A204.1 (cell line): ENCODE results near the gene BMERB1.
"Not testable (repeated sequence)": the region's sequence is repeated elsewhere in the genome, so short reads cannot be mapped to it uniquely, and the experiment has no call there.

Source experiments
- FAIRE-seq: peaks from 2 replicates; lab custom pipeline; 2012; peaks lifted over from hg19 to GRCh38; lab: Jason Lieb, UNC

The BMERB1 gene

DNA sequence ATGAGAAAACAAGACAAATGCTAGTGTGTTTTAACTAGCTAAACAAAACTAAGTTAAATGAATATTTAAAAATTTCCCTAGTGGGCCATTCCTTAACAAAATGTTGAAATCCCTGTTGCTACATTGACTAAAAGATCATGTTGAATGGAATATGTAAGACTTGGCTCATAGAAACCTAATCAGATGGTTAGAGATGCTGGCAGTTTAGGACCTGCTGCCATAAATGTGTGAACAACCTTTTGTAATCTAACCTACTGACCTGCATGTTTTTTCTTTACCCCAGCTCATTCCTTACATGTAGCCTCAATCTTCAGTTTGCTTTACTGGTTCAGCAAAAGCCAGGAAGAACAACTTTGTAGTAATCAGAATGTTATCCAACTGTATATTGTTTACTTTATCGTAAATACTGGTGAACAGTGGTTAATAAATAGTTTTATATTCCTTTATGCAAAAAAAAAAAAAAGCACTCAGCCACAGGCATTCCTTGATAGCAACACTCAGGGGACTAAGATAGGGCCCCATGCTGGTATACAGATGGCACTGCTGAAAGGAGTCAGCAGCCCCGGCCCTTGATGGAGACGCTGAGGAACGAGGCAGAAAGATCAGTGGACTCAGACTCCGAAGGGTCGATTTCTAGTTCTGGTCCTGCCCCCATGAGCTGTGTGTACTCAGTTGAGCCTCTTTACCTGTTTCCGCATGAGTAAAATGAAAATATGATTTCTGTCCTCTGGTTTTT, 130.4 kb downstream of the BMERB1 start:
- FAIRE-seq, result no peak

DNA sequence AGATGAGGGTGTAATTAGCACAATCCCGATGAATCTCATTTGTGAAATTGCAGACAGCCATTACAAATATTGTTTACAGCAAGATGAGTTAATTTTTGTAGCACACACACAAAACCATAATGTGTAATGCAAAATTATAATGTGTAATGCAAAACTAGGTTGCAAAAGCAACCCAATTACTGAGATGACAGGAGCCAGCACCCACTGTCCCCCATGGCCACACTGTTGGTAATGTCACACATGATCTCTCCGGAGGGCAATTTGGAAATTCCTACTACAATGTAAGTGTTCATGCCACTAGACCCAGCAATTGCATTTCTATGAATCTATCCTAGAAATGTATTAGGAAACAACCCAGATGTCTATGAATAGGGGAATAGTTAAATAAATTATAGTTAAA, 131.7 kb downstream of the BMERB1 start:
- FAIRE-seq, result no peak

DNA sequence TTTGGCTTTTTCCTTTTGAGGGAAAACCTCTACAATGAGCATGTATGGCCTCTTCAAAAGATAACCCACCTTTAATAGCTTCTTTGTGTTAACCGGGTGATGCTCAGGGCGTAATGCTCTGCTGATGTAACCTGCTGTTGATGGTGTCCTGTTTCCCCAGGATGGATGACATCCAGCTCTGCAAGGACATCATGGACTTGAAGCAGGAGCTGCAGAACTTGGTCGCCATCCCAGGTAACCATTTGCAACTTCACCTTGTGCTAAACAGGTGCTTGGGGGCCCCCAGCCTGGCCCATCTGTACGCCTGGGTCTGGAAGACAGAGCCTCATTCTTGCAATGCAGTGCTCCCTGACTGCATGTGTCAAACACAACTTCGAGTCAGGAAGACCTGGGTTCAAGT, 133.4 kb downstream of the BMERB1 start:
- FAIRE-seq, result no peak

DNA sequence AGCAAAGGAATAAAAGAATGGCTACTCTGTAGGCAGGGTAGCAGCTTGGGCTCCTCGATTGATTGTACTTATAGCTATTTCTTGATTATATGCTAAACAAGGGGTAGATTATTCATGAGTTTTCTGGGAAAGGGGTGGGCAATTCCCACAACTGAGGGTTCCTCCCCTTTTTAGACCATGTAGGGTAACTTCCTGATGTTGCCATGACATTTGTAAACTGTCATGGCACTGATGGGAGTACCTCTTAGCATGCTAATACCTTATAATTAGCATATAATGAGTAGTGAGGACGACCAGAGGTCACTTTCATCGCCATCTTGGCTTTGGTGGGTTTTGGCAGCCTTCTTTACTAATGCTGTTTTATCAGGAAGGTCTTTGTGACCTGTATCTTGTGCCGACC, 136.3 kb downstream of the BMERB1 start:
- FAIRE-seq, result not testable (repeated sequence)

DNA sequence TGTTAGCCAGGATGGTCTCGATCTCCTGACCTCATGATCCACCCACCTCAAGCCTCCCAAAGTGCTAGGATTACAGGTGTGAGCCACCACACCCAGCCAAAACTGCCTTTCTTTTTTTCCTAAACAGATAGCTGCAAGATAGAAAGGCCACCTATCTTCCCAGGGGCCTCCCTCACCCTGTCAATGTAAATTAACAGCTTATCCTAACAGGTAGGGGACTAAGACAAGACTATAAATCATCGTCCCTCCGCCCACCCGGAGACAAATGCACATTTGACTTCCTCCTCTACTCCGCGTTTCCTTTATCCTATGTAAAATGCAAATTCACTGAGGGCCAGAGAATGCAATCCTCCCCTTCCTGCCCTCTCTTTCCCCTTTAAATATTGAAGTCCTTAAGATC, 137.2 kb downstream of the BMERB1 start:
- FAIRE-seq, result no peak

DNA sequence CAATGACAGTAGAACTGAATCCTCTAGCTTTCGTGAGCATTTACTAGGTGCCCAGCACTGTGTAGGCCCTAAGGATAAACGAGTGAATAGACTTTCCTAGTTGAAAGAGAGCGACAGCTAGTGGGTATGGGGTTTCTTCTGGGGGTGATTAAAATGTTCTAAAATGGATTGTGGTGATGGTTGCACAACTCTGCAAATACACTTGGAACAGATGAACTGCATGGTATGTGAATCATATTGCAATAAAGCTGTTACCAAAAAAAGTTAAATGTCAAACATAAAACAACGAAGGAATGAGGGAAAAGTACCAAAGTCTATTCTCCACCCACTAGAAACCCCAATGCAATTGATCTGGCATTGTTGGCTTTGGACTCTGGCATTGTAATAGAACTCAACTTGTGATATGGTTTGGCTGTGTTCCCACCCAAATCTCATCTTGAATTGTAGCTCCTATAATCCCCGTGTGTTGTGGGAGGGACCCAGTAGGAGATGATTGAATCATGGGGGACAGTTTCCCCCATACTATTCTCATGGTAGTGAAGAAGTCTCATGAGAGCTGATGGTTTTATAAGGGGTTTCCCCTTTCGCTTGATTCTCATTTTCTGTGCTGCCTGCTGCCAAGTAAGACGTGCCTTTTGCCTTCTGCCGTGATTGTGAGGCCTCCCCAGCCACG, 138.1 kb downstream of the BMERB1 start:
- no peak for FAIRE-seq

DNA sequence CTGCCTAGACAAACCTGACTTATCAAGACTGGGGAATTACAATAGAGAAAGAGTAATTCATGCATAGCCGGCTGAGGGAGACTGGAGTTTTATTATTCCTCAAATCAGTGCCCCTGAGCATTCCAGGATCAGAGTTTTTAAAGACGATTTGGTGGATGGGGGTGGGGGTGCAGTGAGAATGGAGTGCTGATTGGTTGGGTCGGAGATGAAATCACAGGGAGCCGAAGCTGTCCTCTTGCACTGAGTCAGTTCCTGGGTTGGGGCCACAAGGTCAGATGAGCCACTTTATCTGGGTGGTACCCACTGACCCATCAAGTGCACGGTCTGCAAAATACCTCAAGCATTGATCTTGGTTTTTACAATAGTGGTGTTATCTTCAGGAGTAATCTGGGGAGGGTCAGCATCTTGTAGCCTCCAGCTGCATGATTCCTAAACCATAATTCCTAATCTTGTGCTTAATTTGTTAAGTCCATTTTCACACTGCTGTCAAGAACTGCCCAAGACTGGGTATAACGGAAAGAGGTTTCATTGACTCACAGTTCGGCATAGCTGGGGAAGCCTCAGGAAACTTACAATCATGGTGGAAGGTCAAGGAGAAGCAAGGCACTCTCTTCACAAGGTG, 139.0 kb downstream of the BMERB1 start:
- FAIRE-seq, result no peak

DNA sequence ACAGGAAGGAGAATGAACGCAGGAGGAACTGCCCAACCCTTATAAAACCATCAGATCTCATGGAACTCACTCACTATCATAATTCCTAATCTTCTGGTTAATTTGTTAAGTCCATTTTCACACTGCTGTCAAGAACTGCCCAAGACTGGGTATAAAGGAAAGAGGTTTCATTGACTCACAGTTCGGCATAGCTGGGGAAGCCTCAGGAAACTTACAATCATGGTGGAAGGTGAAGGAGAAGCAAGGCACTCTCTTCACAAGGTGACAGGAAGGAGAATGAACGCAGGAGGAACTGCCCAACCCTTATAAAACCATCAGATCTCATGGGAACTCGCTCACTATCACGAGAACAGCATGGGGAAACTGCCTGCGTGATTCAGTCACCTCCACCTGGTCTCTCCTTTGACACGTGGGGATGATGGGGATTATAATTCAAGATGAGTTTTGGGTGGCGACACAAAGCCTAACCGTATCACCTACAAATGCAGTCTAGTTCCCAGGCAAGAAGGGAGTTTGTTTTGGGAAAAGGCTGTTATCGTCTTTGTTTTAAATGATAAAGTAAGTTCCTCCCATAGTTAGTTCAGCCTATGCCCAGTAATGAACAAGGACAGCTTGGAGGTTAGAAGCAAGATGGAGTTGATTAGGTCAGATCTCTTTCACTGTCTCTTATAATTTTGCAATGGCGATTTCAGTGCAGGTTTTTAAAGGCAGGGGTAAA, 139.7 kb downstream of the BMERB1 start:
- not testable (repeated sequence) for FAIRE-seq

DNA sequence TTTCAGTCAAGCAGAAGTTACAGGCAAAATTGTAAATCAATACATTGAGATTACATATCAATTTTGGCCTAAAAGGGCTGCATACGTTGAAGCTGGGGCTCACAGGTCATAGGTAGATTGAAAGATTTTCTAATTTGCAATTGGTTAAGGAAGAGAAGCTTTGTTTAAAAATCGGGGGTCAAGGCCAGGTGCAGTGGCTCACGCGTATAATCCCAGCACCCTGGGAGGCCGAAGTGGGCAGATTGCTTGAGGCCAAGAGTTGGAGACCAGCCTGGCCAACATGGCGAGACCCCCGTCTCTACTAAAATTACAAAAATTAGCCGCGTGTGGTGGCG, 140.2 kb downstream of the BMERB1 start:
- FAIRE-seq, result no peak

DNA sequence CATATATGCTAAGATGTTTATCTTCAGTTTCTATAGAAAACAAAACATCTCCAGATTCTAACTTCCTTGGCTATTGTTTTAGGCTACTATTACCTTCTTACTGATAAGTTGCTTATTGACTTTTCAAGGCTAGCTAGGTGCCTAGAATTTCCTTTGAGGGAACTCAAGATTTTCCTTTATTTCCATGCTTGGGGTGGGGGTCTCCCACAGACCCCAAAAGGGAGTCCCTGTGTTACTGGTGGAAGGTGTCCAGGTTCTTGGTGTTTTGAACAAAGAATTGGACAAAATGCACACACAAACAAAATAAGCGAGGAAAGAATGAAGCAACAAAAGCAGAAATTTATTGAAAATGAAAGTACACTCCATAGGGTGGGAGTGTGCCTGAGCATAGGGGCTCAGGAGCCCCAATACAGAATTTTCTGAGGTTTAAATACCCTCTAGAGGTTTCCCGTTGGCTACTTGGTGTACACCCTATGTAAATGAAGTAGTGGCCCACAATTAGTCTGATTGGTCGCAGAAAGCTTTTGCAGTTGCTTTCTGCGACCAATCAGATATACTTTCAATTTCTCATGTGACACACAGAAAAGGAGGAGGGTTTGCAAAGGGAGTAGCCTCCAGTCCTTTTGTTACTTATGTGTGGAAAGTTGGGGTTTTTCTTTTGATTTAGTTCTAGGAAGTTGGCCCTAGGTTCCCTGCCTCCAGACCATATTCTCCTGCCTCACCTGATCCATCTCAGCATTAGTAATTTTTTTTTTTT, 141.1 kb downstream of the BMERB1 start:
- no peak for FAIRE-seq

DNA sequence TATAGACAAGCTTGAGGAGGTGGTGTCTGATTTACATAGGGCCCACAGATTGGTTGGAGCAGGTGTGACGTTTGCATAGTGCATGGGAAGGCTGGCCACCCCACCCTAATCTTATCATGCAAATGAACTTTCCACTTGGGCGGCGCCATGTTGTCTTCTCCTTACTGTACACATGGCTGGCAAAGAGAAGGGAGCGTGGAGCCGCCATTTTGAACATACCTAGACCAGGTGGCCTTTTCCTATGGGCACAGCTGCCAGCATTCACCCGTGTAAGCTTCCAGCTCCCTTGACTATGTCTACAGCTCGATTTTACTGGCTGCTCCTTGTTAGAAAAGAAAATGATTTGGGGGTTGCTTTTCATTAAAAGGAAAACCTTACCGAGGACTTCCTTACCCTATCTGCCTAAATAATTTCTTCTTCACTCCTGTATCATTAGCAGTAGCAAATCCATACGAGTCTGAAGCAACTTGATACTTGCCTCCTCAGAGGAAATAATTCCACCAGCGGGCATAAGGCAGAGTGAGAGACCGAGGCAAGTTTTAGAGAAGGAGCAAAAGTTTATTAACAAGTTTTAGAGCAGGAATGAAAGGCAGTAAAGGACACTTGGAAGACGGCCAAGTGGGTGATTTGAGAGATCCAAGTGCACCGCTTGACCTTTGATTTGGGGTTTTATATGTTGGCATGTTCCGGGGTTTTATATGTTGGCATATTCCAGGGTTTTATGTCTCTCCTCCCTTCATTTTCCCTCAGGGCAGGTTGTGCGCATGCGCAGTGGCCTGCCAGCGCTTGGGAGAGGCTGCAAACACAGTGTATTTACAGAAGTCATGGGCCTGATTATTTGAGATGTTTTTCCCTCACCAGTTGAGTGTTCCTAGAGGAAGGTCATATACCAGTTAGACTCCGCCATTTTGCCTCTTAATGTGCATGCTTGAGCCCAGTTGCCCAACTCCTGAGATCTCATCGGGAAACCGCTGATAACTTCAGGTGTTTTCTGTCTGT, 142.9 kb downstream of the BMERB1 start:
- no peak for FAIRE-seq

DNA sequence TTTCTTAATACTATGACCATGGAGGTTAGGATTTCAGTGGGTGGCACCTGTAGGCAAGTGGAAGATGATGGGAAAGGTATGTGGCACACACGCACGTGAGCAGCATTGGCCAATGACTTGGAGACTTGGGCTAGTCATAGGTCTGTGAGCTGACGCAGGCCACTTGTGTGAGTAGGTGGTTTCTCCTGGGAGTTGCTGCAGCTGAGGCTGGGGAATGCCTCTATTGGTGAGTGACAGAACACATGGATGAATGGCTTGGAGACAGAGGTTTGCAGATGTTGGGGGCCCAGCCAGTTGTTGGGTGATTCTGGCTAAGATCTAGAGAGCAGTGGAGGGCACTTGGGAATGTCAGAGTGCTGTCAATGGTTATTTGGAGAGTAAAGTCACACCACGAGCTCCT, 144.4 kb downstream of the BMERB1 start:
- FAIRE-seq, result no peak

DNA sequence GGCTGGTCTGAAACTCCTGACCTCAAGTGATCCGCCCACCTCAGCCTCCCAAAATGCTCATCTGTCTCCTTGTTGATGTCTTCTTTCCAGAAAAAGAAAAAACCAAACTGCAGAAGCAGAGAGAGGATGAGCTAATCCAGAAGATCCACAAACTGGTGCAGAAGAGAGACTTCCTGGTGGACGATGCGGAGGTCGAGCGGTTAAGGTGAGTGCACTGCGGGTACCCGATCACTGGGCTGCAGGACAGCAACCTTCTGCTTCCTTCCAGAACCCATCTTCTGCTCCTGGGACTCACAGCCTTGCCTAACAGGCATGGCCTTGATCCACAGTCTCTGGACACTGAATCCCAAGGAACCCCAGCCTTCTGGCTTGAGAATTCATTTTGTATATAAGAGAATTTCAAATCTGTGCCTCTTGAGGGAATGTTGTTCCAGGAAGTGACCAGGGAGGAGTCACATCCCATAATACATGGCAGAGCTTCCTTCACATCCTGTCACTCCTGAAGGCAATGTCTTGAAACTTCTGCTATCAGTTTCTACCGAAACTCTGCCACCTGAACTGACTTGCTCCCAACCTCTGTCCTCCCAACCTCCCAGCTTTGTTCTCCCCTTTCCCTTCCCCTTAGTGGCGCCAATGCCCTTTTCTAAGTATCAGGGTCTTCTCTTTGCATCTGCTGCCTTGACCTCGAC, 146.9 kb downstream of the BMERB1 start:
- no peak for FAIRE-seq

DNA sequence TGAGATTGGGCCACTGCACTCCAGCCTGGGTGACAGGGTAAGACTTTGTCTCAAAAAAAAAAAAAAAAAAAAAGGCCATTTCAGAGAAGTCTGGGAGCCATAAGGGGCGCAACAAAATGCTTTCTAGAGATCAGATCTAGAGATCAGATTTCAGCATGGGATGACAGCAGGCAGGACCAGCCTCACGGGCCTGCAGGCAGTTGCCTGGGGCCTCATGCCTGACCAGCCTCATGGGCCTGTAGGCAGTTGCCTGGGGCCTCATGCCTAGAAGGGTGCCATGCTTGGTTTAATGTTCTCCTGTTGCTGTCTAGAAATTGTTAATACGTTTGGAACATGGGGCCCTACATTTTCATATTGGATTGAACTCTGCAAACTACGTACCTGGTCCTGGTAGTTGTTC, 149.1 kb downstream of the BMERB1 start:
- FAIRE-seq, result no peak

DNA sequence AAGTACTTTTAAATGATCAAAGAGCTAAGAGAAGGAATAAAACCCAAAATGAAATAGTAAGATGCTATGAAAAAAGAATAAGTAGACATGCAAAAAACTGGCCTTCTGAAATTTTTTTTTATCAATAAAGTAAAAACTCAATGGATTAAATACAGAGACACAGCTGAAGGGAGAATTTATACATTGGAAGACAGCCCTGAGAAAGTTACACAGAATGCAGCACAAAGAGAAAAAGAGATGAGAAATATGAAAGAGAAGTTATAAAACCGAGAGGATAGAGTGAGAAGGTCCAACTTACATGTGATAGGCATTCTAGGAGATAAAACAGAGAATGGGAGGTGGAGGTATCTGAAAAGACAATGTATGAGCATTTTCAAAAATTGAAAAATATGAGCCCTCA, 151.6 kb downstream of the BMERB1 start:
- no peak for FAIRE-seq

DNA sequence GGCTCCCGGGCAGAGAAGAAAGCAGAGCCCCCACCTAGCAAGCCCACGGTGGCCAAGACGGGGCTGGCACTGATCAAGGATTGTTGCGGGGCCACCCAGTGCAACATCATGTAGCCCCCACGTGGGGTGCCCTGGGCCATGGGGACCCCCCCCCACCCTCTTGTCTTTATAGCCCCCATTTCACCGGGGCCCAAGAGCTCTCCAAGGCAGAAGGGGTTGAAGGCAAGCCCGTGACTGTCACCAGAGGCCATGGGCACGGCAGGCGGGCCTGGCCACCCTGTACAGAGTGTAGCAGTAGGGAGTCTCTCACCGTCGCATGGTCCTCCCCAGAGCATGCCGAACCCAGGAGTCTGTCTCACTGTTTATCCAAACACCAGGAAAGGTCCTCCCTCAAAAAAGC, 152.3 kb downstream of the BMERB1 start:
- no peak for FAIRE-seq

DNA sequence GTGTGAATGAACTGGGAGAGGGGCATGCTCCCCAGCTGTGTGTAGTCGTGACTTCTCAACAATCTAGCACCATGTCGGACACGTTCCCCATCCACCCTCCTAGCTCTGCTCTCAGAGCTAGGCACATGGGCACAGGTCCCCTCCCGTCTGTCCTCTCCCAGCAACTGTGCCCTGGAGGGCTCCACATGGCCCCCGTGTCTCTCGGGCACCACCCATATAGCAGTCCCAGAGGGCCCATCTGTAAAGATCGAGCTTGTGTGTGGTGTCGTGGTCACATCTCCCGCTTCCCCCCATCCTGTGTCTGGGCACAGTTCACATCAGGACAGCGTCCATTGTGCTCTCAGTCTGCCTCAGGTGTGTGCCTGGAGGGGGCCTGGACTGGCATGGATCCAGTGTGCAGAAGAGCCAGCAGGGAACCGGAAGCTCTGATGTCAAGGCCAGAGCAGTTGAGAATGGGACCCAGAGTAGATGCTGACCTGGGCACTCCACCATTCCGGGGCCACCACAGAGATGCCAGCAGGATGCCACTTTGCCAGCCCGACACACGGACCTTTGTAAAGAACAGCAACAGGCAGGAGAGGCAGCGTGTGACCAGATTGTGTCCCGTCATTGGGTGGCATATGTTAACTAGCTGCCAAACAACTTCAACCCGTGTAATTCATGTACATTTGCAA, 152.9 kb downstream of the BMERB1 start:
- no peak for FAIRE-seq

DNA sequence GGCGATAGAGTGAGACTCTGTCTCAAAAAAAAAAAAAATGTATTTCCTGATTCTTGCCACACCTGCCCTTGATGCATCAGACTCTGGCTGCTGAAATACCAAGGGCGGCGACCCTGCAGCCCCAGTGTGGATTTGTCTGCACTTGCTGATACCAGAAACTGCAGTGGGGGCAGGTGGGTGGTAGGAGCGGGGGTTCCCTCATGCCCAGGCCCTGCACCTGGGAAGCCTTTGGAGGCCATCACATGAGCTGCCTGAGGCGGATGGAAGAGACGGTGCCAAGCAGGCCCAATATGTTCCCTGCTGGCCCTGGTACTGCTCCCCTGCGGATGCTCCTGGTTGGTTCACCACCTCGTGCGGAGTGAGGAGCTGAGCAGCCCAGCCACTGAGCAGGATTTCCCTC, 157.9 kb downstream of the BMERB1 start:
- FAIRE-seq, result no peak

DNA sequence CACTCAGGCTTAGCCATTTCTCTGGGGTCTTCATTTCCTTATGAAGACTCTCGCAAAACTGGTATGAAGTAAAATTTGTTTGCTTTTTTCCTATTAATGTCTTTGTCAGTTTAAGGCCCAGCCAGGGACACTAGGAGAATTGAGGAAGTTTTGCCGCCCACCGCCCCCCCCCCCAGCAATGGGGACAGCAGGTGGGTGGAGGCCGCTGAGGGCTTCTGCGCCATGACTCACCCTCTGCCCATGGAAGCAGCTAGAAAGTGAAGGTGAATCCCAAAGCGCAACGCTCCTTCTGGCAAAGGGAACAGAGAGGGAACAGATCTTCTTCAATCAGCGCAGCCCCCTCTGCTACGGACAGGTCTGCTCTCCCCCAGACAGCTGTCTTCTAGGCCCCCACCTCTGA, 158.8 kb downstream of the BMERB1 start:
- FAIRE-seq, result no peak

DNA sequence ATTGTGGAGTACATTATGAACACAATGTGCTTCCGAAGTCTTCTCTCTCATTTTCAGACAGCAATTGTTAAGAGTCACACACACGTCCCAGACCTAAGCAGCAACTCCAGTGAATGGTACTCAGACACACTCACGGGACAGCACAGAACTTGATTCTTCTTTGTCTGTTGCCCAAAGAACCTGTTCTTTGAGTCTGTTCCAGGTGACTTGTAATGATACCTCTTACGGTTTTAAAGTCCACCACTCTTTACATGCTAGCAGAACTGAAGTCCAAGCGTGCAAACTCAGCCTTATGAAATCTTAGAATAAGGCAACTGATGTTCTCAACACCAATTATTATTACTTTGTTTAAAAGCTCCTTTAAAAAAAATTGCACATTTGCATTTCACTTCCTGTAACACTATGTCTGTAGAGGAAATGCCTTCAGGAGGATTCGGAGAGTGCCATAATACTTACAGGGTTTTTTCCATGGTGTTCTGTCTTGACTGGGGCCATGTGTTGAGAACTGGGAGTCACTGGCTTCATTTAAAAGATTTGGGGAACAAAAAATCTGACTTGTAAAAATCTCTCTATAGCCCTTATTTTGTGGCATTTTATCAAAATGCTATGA, 160.4 kb downstream of the BMERB1 start:
- FAIRE-seq, result no peak
